ENCODE results near the gene TOMM22.

The TOMM22 gene

GRCh38 chr22:38704654-38705234 lies 23.0 kb downstream of the TOMM22 start:
- Histone ChIP-seq H3K9me3 (no peaks in the 10 kb centered on the region), H3K4me3 (ENCODE audit: low read depth, low read length) (peak overlapping the region; percentile 48), H3K27me3 (no peaks in the 10 kb centered on the region), H3K36me3 (peaks cover 2% of the 10 kb centered on the region), H3K4me1 (peaks cover 6% of the 10 kb centered on the region; the same call in 1 of the 2 replicates)
- no peak for TF ChIP-seq CTCF (IDR thresholded peaks at IDR 0.05; ENCODE audit: low read depth, low read length)
- DNase-seq = no peak

GRCh38 chr22:38705235-38706100 lies 23.7 kb downstream of the TOMM22 start, which contains the start of gene GTPBP1:
GTPBP1 (plus strand) TSS chr22:38705944; CDS start chr22:38705956, 12 bp downstream.
- peaks cover 4% of the 10 kb centered on the region for H3K36me3 ChIP-seq
- peak within 1 kb of the TSS; percentile 95 for H3K4me3 ChIP-seq (ENCODE audit: low read depth, low read length)
- H3K9me3 ChIP-seq = no peaks in the 10 kb centered on the region
- H3K27me3 ChIP-seq = no peaks in the 10 kb centered on the region
- peaks cover 6% of the 10 kb centered on the region; the same call in 1 of the 2 replicates for H3K4me1 ChIP-seq
- no peak; the same call in 1 of the 2 replicates for TF ChIP-seq CTCF (IDR thresholded peaks at IDR 0.05; ENCODE audit: low read depth, low read length)
- DNase-seq = peak; percentile 99

- Histone ChIP-seq H3K4me1 (peaks cover 6% of the 10 kb centered on the region; the same call in 1 of the 2 replicates), H3K36me3 (peaks cover 9% of the 10 kb centered on the region), H3K4me3 (ENCODE audit: low read depth, low read length) (peak overlapping the region; percentile 95), H3K9me3 (no peaks in the 10 kb centered on the region), H3K27me3 (no peaks in the 10 kb centered on the region)
- TF ChIP-seq CTCF (IDR thresholded peaks at IDR 0.05; ENCODE audit: low read depth, low read length) = no peak
- peak; percentile 43 for DNase-seq
Observed at GRCh38 chr22:38706101-38706900, 24.5 kb downstream of the TOMM22 start.

GRCh38 chr22:38706901-38707195 lies 25.1 kb downstream of the TOMM22 start:
- Histone ChIP-seq H3K27me3 (no peaks in the 10 kb centered on the region), H3K4me3 (ENCODE audit: low read depth, low read length) (peak overlapping the region; percentile 95), H3K9me3 (no peaks in the 10 kb centered on the region), H3K4me1 (peaks cover 6% of the 10 kb centered on the region; the same call in 1 of the 2 replicates), H3K36me3 (peaks cover 9% of the 10 kb centered on the region)
- DNase-seq = no peak
- TF ChIP-seq CTCF (IDR thresholded peaks at IDR 0.05; ENCODE audit: low read depth, low read length) = no peak

- Histone ChIP-seq H3K36me3 (peaks cover 14% of the 10 kb centered on the region), H3K27me3 (no peaks in the 10 kb centered on the region), H3K4me3 (ENCODE audit: low read depth, low read length) (peak overlapping the region; percentile 95), H3K9me3 (no peaks in the 10 kb centered on the region), H3K4me1 (peaks cover 6% of the 10 kb centered on the region; the same call in 1 of the 2 replicates)
- no peak for DNase-seq
- no peak for TF ChIP-seq CTCF (IDR thresholded peaks at IDR 0.05; ENCODE audit: low read depth, low read length)
Observed at GRCh38 chr22:38707346-38707745, 25.6 kb downstream of the TOMM22 start.

Data from BE2C (cell line).